ENCODE measurements around the gene FTO.

GRCh38 chr16:53741546-53741945, 37.6 kb downstream of the FTO start:
- TF ChIP-seq TAF1 (IDR thresholded peaks at IDR 0.05; ENCODE audit: borderline replicate concordance, insufficient read depth, low read length): no peak
- no peak for TF ChIP-seq POLR2AphosphoS5 (IDR thresholded peaks at IDR 0.05; ENCODE audit: low read depth, low read length)
- no peak for TF ChIP-seq SIN3A (IDR thresholded peaks at IDR 0.05; ENCODE audit: borderline replicate concordance, insufficient read depth, low read length)
- TF ChIP-seq REST (IDR thresholded peaks at IDR 0.05; ENCODE audit: insufficient read depth in 1 of 2, low read depth in 2 of 2, low read length in 2 of 2): no peak
- TF ChIP-seq FOXP2 (optimal IDR thresholded peaks at IDR 0.05; ENCODE audit: borderline replicate concordance, extremely low read depth, extremely low read length, insufficient read depth): no peak

Data from PFSK-1 (cell line).